Endothelial cell of umbilical vein (primary cell): Measurements from ENCODE around the gene GPLD1. TPM values are rescaled to one million over a fixed set of nuclear protein-coding genes. Genes with fewer than 3 reads are reported as not detected.

Experiments
- BruUV-seq: library from RNA; stranded (reverse); fragments of 400-500 nt; replicated peaks from 2 replicates; lab custom pipeline; 2021; lab: Mats Ljungman, UMichigan
- CTCF ChIA-PET: fragments of 300-600, 350-600 bp; sonication (Branson Sonifier 250); formaldehyde crosslinking; loops from one replicate; lab custom pipeline; 2021; ENCODE audit warnings: antibody characterized with exemption, inconsistent platforms; lab: Charles Lee
- POLR2A ChIA-PET: fragments of 300-600, 350-600 bp; sonication (Branson Sonifier 250); formaldehyde crosslinking; loops from one replicate; lab custom pipeline; 2021; ENCODE audit warnings: antibody characterized with exemption, inconsistent platforms; lab: Charles Lee
- DNase-seq: peaks from one replicate; pipeline ENCODE4 v3.0.0-alpha.2; 2011; ENCODE audit warnings: low read depth, low spot score
- FAIRE-seq: peaks from 2 replicates; lab custom pipeline; 2011; peaks lifted over from hg19 to GRCh38; lab: Jason Lieb, UNC
- H2AFZ ChIP-seq: 2 replicates; pipeline ENCODE4 v1.6.0; 2012; ENCODE audit warnings: low read depth, low read length, control low read depth, inconsistent platforms
- H3K27ac ChIP-seq: 2 replicates; pipeline ENCODE4 v1.5.1; 2011; ENCODE audit warnings: low read depth, mild to moderate bottlenecking, control low read depth, low read length, moderate library complexity; ENCODE audit not compliant: insufficient read depth
- H3K27me3 ChIP-seq, 2 experiments: 2 replicates each; pipeline versions ENCODE4 v1.6.0 to v1.6.1; 2011; ENCODE audit warnings: low read length in 2 of 2, mixed read lengths in 1 of 2; ENCODE audit not compliant: control insufficient read depth in 2 of 2, insufficient read depth in 2 of 2
- H3K36me3 ChIP-seq, 2 experiments: 2 replicates in 1 of 2; 3 replicates in 1 of 2; pipeline ENCODE4 v1.5.1; 2011; ENCODE audit warnings: low read length in 2 of 2, mild to moderate bottlenecking in 1 of 2, moderate library complexity in 1 of 2; ENCODE audit not compliant: control insufficient read depth in 2 of 2, insufficient read depth in 2 of 2; ENCODE audit errors: extremely low read depth in 1 of 2
- H3K4me1 ChIP-seq: 3 replicates; pipeline ENCODE4 v1.5.1; 2011; ENCODE audit warnings: mild to moderate bottlenecking, low read length; ENCODE audit not compliant: control insufficient read depth, insufficient read depth; ENCODE audit errors: extremely low read depth
- H3K4me2 ChIP-seq: 2 replicates; pipeline ENCODE4 v1.6.1; 2011; ENCODE audit warnings: low read length, control low read depth, mixed read lengths; ENCODE audit not compliant: insufficient read depth
- H3K4me3 ChIP-seq, 3 experiments: fragments of 200-600 bp in 1 of 3; sonication (generic), shearing (Covaris generic) in 1 of 3; replicated peaks in 1 of 3; 2 replicates each; pipeline ENCODE4 v1.5.1; 2011 to 2016; ENCODE audit warnings: control low read depth in 3 of 3, low read length in 3 of 3, mild to moderate bottlenecking in 2 of 3, inconsistent platforms in 1 of 3, low read depth in 1 of 3, moderate library complexity in 1 of 3; ENCODE audit not compliant: insufficient read depth in 1 of 3
- H3K79me2 ChIP-seq: 2 replicates; pipeline ENCODE4 v1.6.0; 2012; ENCODE audit warnings: low read length, inconsistent platforms; ENCODE audit not compliant: control insufficient read depth, insufficient read depth
- H3K9ac ChIP-seq: replicated peaks from 2 replicates; pipeline ENCODE3; 2011; ENCODE audit warnings: low read length, control low read depth; ENCODE audit not compliant: insufficient read depth; ENCODE audit errors: extremely low read depth
- H3K9me1 ChIP-seq: replicated peaks from 3 replicates; pipeline ENCODE4 v1.6.0; 2011; ENCODE audit warnings: mild to moderate bottlenecking, low read length; ENCODE audit not compliant: control insufficient read depth, insufficient read depth; ENCODE audit errors: extremely low read depth
- H3K9me3 ChIP-seq: replicated peaks from 2 replicates; pipeline ENCODE4 v1.5.1; 2012; ENCODE audit warnings: low read length, inconsistent platforms; ENCODE audit not compliant: control insufficient read depth, insufficient read depth
- H4K20me1 ChIP-seq: replicated peaks from 2 replicates; pipeline ENCODE3; 2011; ENCODE audit warnings: mild to moderate bottlenecking, low read length; ENCODE audit not compliant: control insufficient read depth, insufficient read depth; ENCODE audit errors: extremely low read depth
- EZH2 ChIP-seq: IDR thresholded peaks from 2 replicates; pipeline ENCODE4 v1.6.1; 2012; ENCODE audit warnings: borderline replicate concordance, low read depth, mild to moderate bottlenecking, moderate library complexity, low read length, inconsistent platforms; ENCODE audit not compliant: severe bottlenecking
- FOS ChIP-seq: IDR thresholded peaks from 2 replicates; pipeline ENCODE4 v1.6.1; 2011; ENCODE audit warnings: mild to moderate bottlenecking, low read length, moderate library complexity, borderline replicate concordance; ENCODE audit not compliant: insufficient read depth
- GATA2 ChIP-seq: IDR thresholded peaks from 2 replicates; pipeline ENCODE4 v1.7.0; 2011; ENCODE audit warnings: low read depth, mild to moderate bottlenecking, moderate library complexity, mixed read lengths, low read length; ENCODE audit not compliant: insufficient read length, insufficient read depth
- JUN ChIP-seq: IDR thresholded peaks from 2 replicates; pipeline ENCODE4 v1.6.1; 2011; ENCODE audit warnings: borderline replicate concordance, low read depth; ENCODE audit not compliant: insufficient read length, insufficient read depth
- MYC ChIP-seq: IDR thresholded peaks from one replicate; pipeline ENCODE4 v1.6.1; 2011; ENCODE audit warnings: mild to moderate bottlenecking, low read depth, low read length
- POLR2A ChIP-seq: IDR thresholded peaks from 2 replicates; pipeline ENCODE4 v1.6.1; 2012; ENCODE audit warnings: low read depth, mild to moderate bottlenecking, control low read depth, low read length
- POLR2AphosphoS5 ChIP-seq: IDR thresholded peaks from 2 replicates; pipeline ENCODE4 v1.6.1; 2012; ENCODE audit warnings: low read depth, mild to moderate bottlenecking, control low read depth, low read length, moderate library complexity; ENCODE audit not compliant: insufficient read depth
- dilution Hi-C: fragments of 300-500 bp; cut with MboI; formaldehyde crosslinking; loops from one replicate; pipeline ENCODE4 v1.15.0; 2019; ENCODE audit warnings: low sequenced_read_pairs; ENCODE audit not compliant: extremely low pct_ligation_motif_present
- intact Hi-C: fragments of 100-400 bp; cut with micrococcal nuclease; formaldehyde crosslinking; loops from one replicate; pipeline ENCODE4 v1.10.0; 2022
- polyA plus RNA-seq, 4 experiments: library from polyadenylated mRNA; depleted of rRNA in 3 of 4; stranded (reverse) in 3 of 4; unstranded in 1 of 4; fragments of >200 nt; gene quantifications; 2 replicates each; pipeline versions ENCODE4 v1.2.1 to v1.2.3, GENCODE V29; 2011 to 2012; ENCODE audit warnings: missing spikeins in 1 of 4
- total RNA-seq: library from RNA; stranded (reverse); gene quantifications from 2 replicates; pipeline ENCODE4 v1.2.3, GENCODE V29; 2021
- TF ChIP-seq, protein P1 (sequence below), 2 donors: IDR thresholded peaks; 1 replicate in 1 of 2; 2 replicates in 1 of 2; pipeline ENCODE4 v1.5.1; 2011; ENCODE audit warnings: low read length in 2 of 2, mild to moderate bottlenecking in 2 of 2, moderate library complexity in 2 of 2, control low read depth in 1 of 2, inconsistent platforms in 1 of 2, low read depth in 1 of 2; ENCODE audit not compliant: insufficient read depth in 1 of 2; ENCODE audit errors: extremely low read depth in 1 of 2
- TF ChIP-seq, protein P2 (sequence below): IDR thresholded peaks from 2 replicates; pipeline ENCODE4 v1.6.1; 2011; ENCODE audit not compliant: insufficient read depth, insufficient read length

Gene GPLD1
- total and polyA plus RNA-seq, 2 donors (not counting 3 experiments of a cell fraction or from before 2014, with no cell fraction given), result 0.03 to 0.53 TPM

DNA sequence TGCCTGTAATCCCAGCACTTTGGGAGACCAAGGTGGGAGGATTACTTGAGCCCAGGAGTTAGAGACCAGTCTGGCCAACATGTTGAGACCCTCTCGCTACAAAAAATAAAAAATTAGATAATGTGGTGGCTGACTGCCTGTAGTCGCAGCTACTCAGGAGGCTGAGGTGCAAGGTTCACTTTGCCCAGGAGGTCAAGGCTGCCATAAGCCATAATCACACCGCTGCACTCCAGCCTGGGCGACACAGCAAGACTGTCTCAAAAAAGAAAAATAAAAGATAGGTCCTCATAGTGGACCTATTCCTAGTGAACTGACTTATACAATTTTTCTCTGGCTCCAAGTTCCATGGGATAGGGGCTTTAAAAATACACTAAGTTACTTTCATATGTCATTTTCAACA, 44.8 kb downstream of the GPLD1 start:
- H3K27me3 ChIP-seq, result no peaks in the 10 kb centered on the region
- H3K4me2 ChIP-seq, result no peak overlapping the region
- no peak overlapping the region for H3K27ac ChIP-seq
- no peak overlapping the region for H3K4me3 ChIP-seq
- no peak overlapping the region for H3K9ac ChIP-seq
- FAIRE-seq (no peak), DNase-seq (no peak)
- no peaks in the 10 kb centered on the region for H3K36me3 ChIP-seq
- H3K9me3 ChIP-seq, result no peaks in the 10 kb centered on the region
- ChIA-PET CTCF (no interaction called here), POLR2A (no interaction called here)
- H3K4me1 ChIP-seq, result no peaks in the 10 kb centered on the region
- H4K20me1 ChIP-seq, result no peaks in the 10 kb centered on the region
- H3K79me2 ChIP-seq, result no peaks in the 10 kb centered on the region
- dilution Hi-C loops, result no loop called here
- TF ChIP-seq, protein P1, sequence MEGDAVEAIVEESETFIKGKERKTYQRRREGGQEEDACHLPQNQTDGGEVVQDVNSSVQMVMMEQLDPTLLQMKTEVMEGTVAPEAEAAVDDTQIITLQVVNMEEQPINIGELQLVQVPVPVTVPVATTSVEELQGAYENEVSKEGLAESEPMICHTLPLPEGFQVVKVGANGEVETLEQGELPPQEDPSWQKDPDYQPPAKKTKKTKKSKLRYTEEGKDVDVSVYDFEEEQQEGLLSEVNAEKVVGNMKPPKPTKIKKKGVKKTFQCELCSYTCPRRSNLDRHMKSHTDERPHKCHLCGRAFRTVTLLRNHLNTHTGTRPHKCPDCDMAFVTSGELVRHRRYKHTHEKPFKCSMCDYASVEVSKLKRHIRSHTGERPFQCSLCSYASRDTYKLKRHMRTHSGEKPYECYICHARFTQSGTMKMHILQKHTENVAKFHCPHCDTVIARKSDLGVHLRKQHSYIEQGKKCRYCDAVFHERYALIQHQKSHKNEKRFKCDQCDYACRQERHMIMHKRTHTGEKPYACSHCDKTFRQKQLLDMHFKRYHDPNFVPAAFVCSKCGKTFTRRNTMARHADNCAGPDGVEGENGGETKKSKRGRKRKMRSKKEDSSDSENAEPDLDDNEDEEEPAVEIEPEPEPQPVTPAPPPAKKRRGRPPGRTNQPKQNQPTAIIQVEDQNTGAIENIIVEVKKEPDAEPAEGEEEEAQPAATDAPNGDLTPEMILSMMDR (IDR thresholded peaks at IDR 0.05; ENCODE audit: extremely low read depth in 1 of 2, insufficient read depth in 1 of 2, low read depth in 1 of 2, low read length in 2 of 2), result no peak
- no peak for TF ChIP-seq JUN
- TF ChIP-seq EZH2, result no peak
- no peak for TF ChIP-seq FOS
- TF ChIP-seq POLR2A, result no peak
- TF ChIP-seq, protein P2, sequence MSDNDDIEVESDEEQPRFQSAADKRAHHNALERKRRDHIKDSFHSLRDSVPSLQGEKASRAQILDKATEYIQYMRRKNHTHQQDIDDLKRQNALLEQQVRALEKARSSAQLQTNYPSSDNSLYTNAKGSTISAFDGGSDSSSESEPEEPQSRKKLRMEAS, result no peak
- no peak for TF ChIP-seq POLR2AphosphoS5
- no peak for TF ChIP-seq GATA2
- no peak for TF ChIP-seq MYC
- no TSS peak for BruUV-seq
- no peaks in the 10 kb centered on the region for H3K9me1 ChIP-seq
- intact Hi-C loops, result no loop called here
- no peak overlapping the region for H2AFZ ChIP-seq
